Ishikawa (cell line): ENCODE results near the gene FAM111A.

Source experiments
- CEBPB ChIP-seq: IDR thresholded peaks from 2 replicates; pipeline ENCODE4 v1.6.1; 2012
- EGR1 ChIP-seq: IDR thresholded peaks from 2 replicates; pipeline ENCODE4 v1.6.1; 2012
- EP300 ChIP-seq: IDR thresholded peaks from 2 replicates; pipeline ENCODE4 v1.6.1; 2012; ENCODE audit warnings: borderline replicate concordance
- FOXM1 ChIP-seq: IDR thresholded peaks from 2 replicates; pipeline ENCODE4 v1.6.1; 2012; ENCODE audit warnings: low read depth, borderline replicate concordance
- MAX ChIP-seq: IDR thresholded peaks from 2 replicates; pipeline ENCODE4 v1.6.1; 2012
- RAD21 ChIP-seq: IDR thresholded peaks from 2 replicates; pipeline ENCODE4 v1.6.1; 2012; ENCODE audit warnings: low read depth
- REST ChIP-seq: IDR thresholded peaks from 2 replicates; pipeline ENCODE4 v1.6.1; 2012; ENCODE audit warnings: low read depth, mild to moderate bottlenecking
- TAF1 ChIP-seq: IDR thresholded peaks from 2 replicates; pipeline ENCODE4 v1.6.1; 2012; ENCODE audit warnings: low read depth, mild to moderate bottlenecking
- TCF12 ChIP-seq: IDR thresholded peaks from 2 replicates; pipeline ENCODE4 v1.6.1; 2012; ENCODE audit warnings: low read depth
- USF1 ChIP-seq: IDR thresholded peaks from 2 replicates; pipeline ENCODE4 v1.6.1; 2012
- YY1 ChIP-seq: IDR thresholded peaks from 2 replicates; pipeline ENCODE4 v1.6.1; 2012; ENCODE audit warnings: low read depth
- ZBTB7A ChIP-seq: IDR thresholded peaks from 2 replicates; pipeline ENCODE4 v1.6.1; 2012; ENCODE audit warnings: low read depth

GRCh38 chr11:59138643-59139042 is 4.0 kb upstream of the FAM111A start:
- TF ChIP-seq FOXM1 (no peak), ZBTB7A (no peak), RAD21 (no peak), TCF12 (no peak), CEBPB (no peak), EP300 (no peak), EGR1 (no peak), MAX (no peak), USF1 (no peak), TAF1 (no peak), YY1 (no peak), REST (no peak)
